Brain microvascular endothelial cell (primary cell): ENCODE measurements around the gene GATB.

ENCODE experiments used
- DNase-seq: peaks from one replicate; pipeline ENCODE4 v3.0.0-alpha.2; 2020
- H3K27ac ChIP-seq: fragments of 250-450 bp; sonication (Bioruptor Pico); 2 replicates; pipeline ENCODE4 v1.5.1; 2020; ENCODE audit warnings: mild to moderate bottlenecking, moderate library complexity
- H3K27me3 ChIP-seq: fragments of 250-450 bp; sonication (Bioruptor Pico); replicated peaks from 2 replicates; pipeline ENCODE4 v1.5.1; 2020; ENCODE audit warnings: mild to moderate bottlenecking
- H3K36me3 ChIP-seq: fragments of 250-450 bp; sonication (Bioruptor Pico); replicated peaks from 2 replicates; pipeline ENCODE4 v1.5.1; 2020; ENCODE audit warnings: mild to moderate bottlenecking
- H3K4me3 ChIP-seq: 2 replicates; pipeline ENCODE4 v1.5.1; 2011; ENCODE audit warnings: low read depth, mild to moderate bottlenecking, control low read depth, low read length, moderate library complexity
- CTCF ChIP-seq: IDR thresholded peaks from 2 replicates; pipeline ENCODE4 v1.5.1; 2011; ENCODE audit warnings: low read depth, mild to moderate bottlenecking, moderate library complexity, low read length, control low read depth, inconsistent platforms; ENCODE audit errors: missing control alignments
- in situ Hi-C: cut with HindIII; loops from 2 replicates; pipeline ENCODE4 v1.10.0; 2017; ENCODE audit warnings: low sequenced_read_pairs, low pct_ligation_motif_present

Gene GATB

GRCh38 chr4:151641983-151642382, 118.8 kb downstream of the GATB start:
- no peak for DNase-seq
- TF ChIP-seq CTCF = no peak
- in situ Hi-C loops = no loop called here

GRCh38 chr4:151641167-151641566, 119.6 kb downstream of the GATB start:
- in situ Hi-C loops = no loop called here
- DNase-seq = peak; percentile 8

More at GRCh38 chr4:151641983-151642382, 118.8 kb downstream of the GATB start:
- Histone ChIP-seq H3K27me3 (no peaks in the 10 kb centered on the region), H3K36me3 (no peaks in the 10 kb centered on the region), H3K27ac (no peak overlapping the region), H3K4me3 (no peak overlapping the region)

GRCh38 chr4:151640381-151640780, 120.4 kb downstream of the GATB start:
- no peaks in the 10 kb centered on the region for H3K36me3 ChIP-seq
- H3K27me3 ChIP-seq = no peaks in the 10 kb centered on the region
- in situ Hi-C loops = no loop called here
- H3K27ac ChIP-seq = no peak overlapping the region
- no peak for TF ChIP-seq CTCF
- no peak for DNase-seq
- H3K4me3 ChIP-seq = no peak overlapping the region

More at GRCh38 chr4:151641167-151641566, 119.6 kb downstream of the GATB start:
- no peak for TF ChIP-seq CTCF
- Histone ChIP-seq H3K27me3 (no peaks in the 10 kb centered on the region), H3K4me3 (no peak overlapping the region), H3K27ac (no peak overlapping the region), H3K36me3 (no peaks in the 10 kb centered on the region)

- DNase-seq = no peak
- in situ Hi-C loops = no loop called here
- Histone ChIP-seq H3K27ac (no peak overlapping the region), H3K4me3 (no peak overlapping the region), H3K27me3 (no peaks in the 10 kb centered on the region), H3K36me3 (no peaks in the 10 kb centered on the region)
- TF ChIP-seq CTCF = no peak
These were observed 122.4 kb downstream of the GATB start for GRCh38 chr4:151638295-151638858.

- no peak for DNase-seq
- Histone ChIP-seq H3K36me3 (no peaks in the 10 kb centered on the region), H3K27me3 (no peaks in the 10 kb centered on the region), H3K4me3 (no peak overlapping the region), H3K27ac (no peak overlapping the region)
- TF ChIP-seq CTCF = no peak
- in situ Hi-C loops = no loop called here
These were observed 129.5 kb downstream of the GATB start for GRCh38 chr4:151631349-151631748.
